ENCODE data around the gene GPA33. TPM values are rescaled to one million over a fixed set of nuclear protein-coding genes. Genes with fewer than 3 reads are reported as not detected.
"Not testable (repeated sequence)": the region's sequence is repeated elsewhere in the genome, so short reads cannot be mapped to it uniquely, and the experiment has no call there.

The GPA33 gene
- polyA plus RNA-seq, 4 donors, result 0.71 to 1.3 (median 1.2) TPM

DNA sequence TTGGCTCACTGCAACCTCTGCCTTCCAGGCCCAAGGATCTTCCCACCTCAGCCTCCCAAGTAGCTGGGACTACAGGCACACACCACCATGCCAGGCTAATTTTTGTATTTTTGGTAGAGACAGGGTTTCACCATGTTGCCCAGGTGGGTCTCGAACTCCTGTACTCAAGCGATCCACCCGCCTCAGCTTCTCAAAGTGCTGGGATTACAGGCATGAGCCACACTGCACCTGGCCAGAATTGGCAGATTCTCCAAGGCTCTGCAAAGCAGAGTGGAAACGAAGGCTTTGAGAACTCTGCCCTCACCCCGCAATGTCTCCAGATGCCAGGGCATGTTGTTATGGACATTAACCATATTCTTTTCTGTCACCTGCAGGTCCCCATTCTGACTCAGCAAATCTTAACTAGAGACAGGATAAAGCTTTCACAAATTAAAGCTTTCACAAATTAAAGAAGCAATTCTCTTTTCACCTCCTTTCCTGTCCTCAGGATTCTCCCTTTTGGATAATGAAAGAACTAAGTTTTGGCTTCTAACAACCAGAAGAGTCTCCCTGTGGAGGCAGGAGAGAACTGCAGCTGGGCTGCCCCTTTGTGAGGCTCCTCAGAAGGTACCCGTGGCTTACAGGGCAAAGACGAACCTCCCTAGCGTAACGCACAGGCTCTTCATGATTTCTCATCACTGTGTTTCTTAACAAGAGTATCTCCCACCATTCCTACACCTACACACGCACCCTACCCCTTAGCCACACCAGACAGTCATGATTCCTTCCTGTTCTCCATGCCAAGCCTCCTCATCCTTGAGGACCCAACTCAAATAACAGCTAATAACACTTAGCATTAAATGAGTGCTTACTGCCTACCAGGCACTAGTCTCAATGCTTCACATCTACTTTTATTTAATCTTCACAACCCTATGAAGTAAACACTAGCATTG is 29.8 kb downstream of the GPA33 start:
- DNase-seq (ENCODE audit: low read depth in 4 of 4, low spot score in 3 of 4), result no peak

DNA sequence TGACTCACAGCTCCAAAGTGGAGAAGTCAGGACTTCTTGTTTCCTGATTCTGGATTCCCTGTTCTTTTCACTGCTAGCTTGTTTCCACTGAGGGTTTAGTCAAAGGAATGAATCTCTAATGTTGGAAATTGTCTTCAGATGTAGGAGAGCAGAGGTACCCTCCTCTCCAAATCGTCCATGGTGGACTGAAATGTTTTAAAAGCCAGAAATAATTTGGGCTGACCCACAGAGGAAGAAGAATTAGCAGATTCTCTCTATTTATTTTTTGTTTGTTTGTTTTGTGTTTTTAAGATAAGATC is 30.4 kb downstream of the GPA33 start:
- DNase-seq (ENCODE audit: low read depth in 4 of 4, low spot score in 3 of 4), result no peak

DNA sequence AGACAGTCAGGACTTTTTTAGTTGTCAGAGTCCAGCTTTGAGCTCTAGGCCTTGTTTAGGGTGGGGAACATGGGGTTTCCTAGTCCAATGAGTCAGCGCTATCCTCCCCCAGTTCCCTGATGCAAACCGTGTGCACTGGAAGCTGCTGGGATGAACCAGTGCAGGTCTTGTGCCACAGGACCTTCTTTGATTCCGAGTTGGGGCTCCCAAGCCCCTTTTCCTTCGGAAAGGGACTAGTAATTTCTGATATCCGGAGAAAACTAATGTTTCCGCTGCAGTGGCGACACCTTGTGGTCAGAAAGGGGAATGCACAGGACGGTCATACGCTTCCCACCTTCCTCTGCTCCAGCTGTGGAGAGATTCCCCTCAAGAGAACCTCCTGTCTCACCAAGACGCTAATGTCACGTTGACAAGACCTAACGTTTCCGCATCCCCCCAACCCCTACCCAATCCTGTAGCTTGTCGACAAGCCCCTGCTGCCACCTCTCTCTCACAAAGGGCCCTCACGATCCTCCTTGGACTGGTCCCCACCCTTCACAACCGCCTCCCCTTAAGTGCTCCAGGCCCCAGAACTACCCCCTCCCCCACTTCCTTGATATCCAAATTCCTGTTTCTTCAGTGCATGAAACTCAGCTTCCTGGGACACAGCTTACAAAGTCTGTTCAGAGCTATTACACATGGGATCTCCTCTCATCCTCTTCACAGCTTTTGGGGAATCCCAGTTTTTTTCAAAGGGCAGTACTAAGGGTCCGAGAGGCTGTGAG is 30.9 kb downstream of the GPA33 start:
- peak in 3 of 4 donors; percentile 55 to 74 (median 61) for DNase-seq (ENCODE audit: low read depth in 4 of 4, low spot score in 3 of 4)

DNA sequence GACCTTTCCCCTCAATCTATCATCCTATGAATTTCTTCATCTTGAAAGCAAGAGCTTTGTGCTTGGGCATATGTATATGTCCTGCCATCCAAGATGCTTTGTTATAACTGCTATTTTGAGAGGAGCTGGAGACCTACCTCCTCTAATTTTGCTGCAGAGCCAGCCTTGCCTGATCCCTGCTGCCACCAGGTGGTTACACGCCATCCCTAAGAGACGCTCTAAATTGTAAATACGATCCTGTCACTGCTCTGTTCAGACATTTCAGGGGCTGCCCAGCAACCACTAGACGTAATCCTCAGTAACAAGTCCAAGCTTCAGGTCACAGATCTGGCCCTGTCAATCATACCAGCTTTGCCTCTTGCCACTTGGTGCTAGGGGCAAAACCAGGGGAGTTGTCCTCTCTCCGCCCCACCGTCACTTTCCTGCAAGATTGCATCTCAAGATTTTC is 32.9 kb downstream of the GPA33 start:
- DNase-seq (ENCODE audit: low read depth in 4 of 4, low spot score in 3 of 4), result peak in 1 of 4 donors; percentile 43

DNA sequence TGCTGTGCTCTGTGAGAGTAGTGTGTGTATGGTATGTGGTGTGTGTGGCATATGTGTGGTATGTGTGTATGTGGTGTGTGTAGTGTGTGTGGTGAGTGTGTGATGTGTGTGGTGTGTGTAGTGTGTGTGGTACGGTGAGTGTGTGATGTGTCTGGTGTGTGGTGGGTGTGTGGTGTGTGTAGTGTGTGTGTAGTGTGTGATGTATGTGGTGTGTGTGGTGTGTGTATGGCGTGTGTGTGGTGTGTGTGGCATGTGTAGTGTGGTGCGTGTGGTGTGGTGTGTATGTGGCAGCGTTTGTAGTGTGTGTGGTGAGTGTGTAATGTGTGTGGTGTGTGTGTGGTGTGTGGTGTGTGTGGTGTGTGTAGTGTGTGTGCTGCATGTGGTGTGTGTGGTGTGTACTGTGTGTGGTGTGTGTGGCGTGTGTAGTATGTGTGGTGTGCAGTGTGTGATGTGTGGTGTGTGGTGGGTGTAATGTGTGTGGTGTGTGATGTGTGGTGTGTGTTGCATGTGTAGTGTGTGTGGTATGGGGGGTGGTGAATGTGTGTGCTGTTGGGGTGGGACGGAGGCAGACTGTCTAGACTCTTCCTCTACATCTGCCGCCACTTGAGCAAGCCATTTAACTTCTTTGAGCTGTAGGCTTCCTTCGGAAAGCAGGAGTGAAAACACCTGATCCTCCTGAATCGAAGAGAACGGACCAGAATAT is 33.5 kb downstream of the GPA33 start:
- DNase-seq (ENCODE audit: low read depth in 4 of 4, low spot score in 3 of 4), result no peak

DNA sequence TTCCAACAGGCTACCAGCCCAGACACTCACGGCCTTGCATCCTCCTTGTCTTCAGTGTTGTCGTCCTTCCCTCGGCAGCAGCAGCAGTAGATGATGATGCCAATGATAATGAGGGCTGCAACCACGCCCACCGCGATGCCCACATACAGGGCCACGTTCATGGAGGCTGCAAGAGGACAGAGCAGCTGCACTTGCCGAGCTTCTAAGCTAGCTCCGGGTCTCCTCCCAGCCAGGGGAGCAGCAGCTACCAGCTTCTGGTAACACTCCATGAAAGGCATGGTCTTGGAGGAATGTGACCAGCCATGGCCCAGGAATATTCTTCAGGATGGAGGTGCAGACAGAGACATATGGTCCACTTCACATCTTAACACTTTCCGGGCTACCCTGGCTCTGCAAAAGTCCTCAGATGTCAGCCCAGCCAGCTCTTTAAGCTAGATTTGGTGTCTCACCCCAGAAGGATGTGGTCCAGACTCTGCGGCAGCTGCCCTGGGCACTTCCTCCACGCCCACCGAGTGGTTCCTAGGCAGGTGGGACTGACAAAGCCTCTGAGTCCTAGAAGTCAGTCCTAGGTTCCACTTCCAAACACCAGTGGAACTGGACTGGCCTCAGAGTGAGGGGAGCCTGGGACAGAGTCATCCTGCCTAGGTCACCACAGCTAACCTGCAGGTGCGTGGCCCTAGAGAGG is 35.1 kb downstream of the GPA33 start:
- DNase-seq (ENCODE audit: low read depth in 4 of 4, low spot score in 3 of 4), result no peak

DNA sequence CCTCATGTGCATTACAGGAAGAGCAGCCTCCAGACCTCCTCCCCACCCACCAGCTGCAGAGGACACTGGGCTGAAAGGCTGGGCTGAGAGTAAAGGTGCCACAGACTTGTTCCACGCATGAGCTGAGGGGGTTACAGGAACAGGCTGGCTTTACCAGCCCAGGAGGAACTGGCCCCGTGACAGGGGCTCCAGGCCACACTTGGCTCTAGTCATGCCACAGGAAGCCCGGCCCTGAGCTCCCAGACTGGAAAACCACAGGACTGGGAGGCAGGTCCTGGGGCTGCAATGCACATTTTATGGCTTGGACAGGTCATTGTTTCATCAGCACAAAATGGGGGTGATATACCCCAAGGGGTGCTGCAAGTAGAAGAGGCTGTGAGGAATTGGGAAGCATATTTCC is 35.6 kb downstream of the GPA33 start:
- DNase-seq (ENCODE audit: low read depth in 4 of 4, low spot score in 3 of 4), result no peak

DNA sequence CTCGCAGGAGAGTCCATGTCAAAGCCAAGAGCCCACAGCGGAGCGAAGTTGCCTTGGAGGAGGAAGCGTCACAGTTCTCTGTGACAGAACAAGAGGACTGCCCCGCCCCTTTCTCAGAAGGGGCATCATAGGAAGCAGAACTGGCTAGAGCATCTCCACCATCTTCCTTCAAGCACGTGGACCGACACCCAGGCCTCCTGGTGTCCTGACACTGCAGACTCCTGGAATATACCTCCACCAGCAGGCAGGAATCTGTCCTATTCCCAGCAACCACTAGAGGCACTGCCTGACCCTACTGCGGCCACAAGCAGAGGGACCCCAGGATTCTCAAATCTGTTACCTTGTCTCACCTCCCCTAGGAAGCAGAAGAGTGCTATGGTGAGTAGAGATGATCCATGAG is 37.8 kb downstream of the GPA33 start:
- DNase-seq (ENCODE audit: low read depth in 4 of 4, low spot score in 3 of 4), result no peak

DNA sequence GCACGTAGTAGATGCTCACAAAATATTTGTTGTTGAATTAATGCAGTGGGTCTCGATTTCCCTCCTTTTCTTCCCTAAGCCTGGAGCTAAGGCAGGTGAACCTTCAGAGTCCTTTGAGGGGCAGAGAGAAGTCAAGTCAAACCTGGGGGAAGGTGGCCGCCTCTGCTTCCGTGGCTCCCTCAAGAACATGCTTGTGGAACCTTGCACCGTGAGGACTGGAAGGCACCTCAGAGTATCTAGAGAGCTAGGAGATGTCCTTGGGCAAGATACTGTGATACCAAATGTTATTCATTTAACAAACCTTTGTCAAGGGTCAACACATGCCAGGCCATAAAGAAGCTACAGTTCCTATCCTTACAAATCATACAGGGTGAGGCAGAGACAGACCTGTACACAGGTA is 38.3 kb downstream of the GPA33 start:
- no peak for DNase-seq (ENCODE audit: low read depth in 4 of 4, low spot score in 3 of 4)

DNA sequence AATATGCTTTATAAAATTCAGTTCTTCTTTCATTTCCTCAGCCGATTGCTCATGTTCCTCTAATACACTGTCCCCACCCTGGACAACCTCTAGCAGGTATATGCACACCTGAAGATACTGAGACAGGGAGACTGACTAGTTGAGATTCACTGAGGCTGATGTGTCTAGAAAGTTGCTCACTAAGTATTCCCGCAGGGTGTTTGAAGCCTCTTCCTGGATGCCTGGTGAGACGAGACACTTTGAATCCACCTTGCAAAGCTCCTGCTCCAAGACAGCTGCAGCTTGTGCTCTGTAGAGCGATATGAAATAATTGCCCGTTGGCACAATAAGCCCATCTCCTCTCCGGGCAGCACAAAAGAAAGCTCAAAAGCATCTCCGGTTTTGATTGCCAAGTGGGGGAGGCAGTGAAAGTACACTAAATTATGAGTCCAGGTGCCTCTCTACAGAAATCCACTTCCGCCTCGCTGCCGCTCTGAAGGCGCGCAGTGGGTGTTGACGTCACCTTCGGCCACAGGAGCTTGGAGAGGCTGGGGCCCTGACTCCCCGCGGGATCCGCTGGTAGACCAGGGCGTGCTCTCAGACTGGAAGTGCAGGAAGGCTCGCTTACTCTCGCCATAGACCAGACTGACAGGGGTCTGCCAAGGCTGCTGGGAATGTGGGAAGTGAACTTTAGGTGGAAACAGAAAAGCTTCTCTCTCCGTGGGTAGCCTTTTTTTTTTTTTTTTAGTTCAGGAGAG is 46.3 kb downstream of the GPA33 start:
- DNase-seq (ENCODE audit: low read depth in 4 of 4, low spot score in 3 of 4), result peak in 3 of 4 donors; percentile 51 to 58 (median 56)

DNA sequence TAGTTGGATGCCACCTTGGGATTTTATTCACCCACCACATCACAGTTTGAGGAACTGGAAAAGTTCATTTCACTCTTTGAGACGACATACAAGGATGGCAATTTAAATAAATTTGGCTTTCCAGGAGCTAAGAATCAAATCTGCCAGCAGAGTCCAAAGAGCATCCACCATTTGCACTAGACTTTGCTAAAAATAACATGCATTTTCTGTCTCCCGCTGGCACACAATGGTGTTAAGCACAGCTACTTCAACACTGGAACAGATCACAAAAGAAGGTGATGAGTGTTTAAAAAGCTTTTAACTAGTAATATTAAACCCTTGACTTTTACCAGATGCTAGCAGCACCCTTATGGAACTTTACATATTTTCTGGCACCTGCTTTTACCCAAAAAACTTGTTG is 56.5 kb downstream of the GPA33 start:
- DNase-seq (ENCODE audit: low read depth in 4 of 4, low spot score in 3 of 4), result no peak

DNA sequence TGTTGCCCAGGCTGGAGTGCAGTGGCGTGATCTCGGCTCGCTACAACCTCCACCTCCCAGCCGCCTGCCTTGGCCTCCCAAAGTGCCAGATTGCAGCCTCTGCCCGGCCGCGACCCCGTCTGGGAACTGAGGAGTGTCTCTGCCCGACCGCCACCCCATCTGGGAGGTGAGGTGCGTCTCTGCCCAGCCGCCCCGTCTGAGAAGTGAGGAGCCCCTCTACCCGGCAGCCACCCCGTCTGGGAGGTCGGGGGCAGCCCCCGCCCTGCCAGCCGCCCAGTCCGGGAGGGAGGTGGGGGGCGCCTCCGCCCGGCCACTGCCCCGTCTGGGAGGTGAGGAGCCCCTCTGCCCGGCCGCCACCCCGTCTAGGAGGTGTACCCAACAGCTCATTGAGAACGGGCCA is 60.6 kb downstream of the GPA33 start:
- DNase-seq (ENCODE audit: low read depth in 4 of 4, low spot score in 3 of 4), result not testable (repeated sequence)

DNA sequence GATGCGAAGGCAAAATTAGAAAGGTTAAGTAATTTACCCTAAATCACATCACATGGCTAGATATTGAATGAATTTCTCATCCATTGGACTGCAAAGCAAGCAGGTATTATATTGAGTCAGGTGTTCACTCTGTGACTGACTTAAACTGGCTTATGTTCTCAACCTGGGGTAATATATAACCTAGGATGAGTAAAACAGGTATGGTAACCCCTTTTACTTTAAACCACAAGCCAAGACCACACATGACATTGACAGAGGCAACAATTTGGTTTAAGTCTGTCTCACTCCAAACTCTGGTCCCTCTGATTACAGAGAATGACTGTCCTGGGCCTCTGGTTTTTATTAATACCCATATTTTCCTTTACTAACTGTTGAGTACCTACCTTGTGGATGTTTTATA is 67.8 kb downstream of the GPA33 start:
- no peak for DNase-seq (ENCODE audit: low read depth in 4 of 4, low spot score in 3 of 4)

DNA sequence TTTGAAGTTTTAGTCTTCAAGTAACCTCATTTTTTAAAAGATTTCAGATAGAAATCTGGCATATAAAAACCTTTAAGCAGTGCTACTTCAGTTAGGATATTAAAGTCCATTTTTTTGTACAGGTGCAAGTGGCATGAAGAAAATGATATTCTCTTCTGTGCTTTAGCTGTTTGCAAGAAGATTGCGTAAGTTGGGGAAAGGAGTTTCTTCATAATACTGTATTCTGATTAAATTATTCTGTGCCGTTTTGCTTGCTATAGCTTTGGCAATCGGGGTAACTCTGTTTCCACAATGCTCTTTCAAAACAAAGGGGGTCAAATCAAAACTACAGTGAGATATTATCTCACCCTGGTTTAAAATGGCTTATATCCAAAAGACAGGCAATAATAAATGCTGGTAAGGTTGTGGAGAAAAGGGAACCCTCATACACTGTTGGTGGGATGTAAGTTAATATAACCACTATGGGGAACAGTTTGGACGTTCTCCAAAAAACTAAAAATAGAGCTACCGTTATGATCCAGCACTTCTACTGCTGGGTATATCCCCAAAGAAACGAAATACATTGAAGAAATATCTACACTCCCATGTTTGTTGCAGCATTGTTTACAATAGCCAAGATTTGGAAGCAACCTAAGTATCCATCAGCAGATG is 74.0 kb downstream of the GPA33 start:
- no peak for DNase-seq (ENCODE audit: low read depth in 4 of 4, low spot score in 3 of 4)

DNA sequence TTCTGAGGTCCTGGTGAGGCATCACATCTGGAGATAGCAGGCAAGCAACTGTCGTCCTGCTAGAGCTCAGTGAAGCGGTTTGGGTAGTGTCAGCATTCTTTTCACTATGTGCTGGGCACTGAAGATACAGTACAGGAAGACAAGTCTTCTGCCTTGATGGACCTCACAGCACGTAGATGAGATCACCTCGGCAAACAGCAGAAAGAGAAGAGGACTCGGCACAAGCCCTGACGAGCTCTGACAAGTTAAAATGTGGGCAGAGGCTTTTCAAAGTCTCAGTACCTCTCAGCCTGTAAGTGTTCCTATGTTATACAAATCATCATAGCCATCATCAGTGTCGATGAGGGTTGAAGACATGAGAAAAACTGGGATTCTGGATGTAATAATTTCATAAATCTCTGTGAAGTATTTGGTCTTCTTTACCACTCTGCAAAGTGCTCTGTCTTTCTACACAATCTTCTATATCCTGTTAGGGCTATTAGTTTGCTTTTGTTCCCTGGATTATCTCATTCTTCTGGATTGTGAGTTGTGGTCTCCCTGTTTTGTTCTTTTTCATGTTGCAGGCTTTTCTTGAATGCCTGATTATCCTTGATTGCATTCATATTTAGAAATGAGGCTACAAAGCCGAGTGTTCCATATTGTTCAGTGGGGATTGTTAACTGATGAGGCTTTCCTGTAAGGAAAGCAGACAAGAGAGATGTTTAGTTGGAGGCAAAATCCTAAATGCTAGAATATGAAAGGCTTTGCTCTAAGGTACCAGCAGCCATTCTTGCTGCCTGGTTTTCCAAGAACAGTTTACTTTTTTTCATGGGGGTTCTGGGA is 76.9 kb downstream of the GPA33 start:
- no peak for DNase-seq (ENCODE audit: low read depth in 4 of 4, low spot score in 3 of 4)

DNA sequence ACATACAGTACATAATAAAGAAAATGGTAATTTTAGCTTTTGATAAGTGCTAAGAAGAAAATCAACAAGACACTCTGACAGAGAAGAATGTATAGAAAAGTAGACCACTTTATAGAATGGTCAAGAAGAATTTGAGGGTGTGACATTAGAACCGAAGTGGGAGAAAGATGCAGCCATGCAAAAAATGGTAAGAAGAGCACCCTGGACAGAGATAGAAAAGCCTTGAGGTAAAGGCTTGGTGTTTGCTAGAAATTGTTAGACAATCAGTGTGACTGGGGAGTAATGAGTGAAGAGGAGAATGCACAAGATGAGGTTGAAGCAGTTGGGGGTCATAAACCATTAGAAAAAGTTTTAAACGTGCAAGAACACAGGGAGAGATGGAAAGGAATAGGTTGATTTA is 77.6 kb downstream of the GPA33 start:
- DNase-seq (ENCODE audit: low read depth in 4 of 4, low spot score in 3 of 4), result no peak

DNA sequence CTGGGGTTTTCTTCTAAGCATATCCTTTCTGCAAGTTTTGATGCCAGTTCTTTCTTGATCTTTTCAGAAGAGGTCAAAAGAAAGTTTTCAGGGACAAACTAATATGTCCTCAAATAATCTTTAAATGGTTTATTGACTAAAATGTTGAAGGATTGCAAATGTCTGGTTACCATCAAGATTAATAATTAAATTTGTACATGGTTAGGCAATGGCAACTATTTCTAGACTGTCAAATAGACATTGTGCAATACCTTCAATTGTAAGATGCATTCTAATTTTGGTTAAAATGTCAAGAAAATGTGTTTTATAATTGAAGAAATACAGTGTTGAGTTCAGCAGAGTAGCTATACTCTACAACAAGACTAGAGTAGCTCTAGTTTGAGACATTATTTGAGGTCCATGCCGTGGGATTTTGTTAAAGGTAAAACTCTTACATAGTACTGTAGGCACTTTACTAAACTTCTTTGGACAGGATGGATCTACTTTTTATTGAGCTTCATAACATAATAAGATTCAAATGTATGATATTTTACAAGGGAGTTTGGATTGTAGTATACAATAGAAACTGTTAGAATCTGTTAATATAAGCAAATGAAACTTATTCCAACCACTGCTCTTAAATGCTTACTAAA is 78.5 kb downstream of the GPA33 start:
- DNase-seq (ENCODE audit: low read depth in 4 of 4, low spot score in 3 of 4), result no peak

DNA sequence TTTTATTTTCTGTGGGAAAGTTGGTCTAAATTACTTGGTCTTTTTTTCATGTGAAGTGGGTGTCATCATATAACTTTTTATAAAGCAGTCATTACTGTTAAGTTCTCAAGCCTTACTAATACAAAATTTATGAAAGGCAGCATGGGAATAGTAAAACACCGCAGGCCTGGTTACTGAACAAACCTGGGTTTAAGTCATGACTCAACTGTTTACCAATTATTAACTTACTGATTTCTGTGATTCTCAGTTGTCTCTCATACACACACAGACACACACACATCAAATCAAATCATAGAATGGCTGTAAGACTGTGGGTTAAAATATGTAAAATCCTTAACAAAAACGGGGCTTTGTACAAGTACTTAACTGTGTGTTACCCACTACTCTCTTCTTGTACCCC is 86.5 kb downstream of the GPA33 start:
- DNase-seq (ENCODE audit: low read depth in 4 of 4, low spot score in 3 of 4), result no peak
